Ammon's horn (tissue), 1 donor: ENCODE data around the gene PRX.
A peak's percentile ranks its signal among the peaks of the same experiment; 100 is the strongest.
"Not testable (repeated sequence)": the region's sequence is repeated elsewhere in the genome, so short reads cannot be mapped to it uniquely, and the experiment has no call there.

Experiments used
- DNase-seq: peaks from one replicate; pipeline ENCODE4 v3.0.0-alpha.2; 2016; ENCODE audit warnings: low spot score

PRX gene

GRCh38 chr19:40433391-40434216 lies 20.4 kb upstream of the PRX start:
- peak; percentile 89 for DNase-seq

GRCh38 chr19:40432760-40433159 lies 19.6 kb upstream of the PRX start:
- not testable (repeated sequence) for DNase-seq

- no peak for DNase-seq
Observed at GRCh38 chr19:40431698-40432097, 18.5 kb upstream of the PRX start.

- not testable (repeated sequence) for DNase-seq
Observed at GRCh38 chr19:40430242-40430641, 17.1 kb upstream of the PRX start.

- DNase-seq: not testable (repeated sequence)
Observed at GRCh38 chr19:40428197-40428596, 15.0 kb upstream of the PRX start.

- DNase-seq: peak; percentile 100
Observed at GRCh38 chr19:40425450-40426287, 12.5 kb upstream of the PRX start, which contains the start of gene SERTAD1. Gene SERTAD1 (minus strand): TSS chr19:40425992. CDS start chr19:40423546, 2,446 bp downstream.

- peak; percentile 35 for DNase-seq
Observed at GRCh38 chr19:40424637-40425449, 11.7 kb upstream of the PRX start.

GRCh38 chr19:40423938-40424337 lies 10.8 kb upstream of the PRX start:
- no peak for DNase-seq

- DNase-seq: no peak
Observed at GRCh38 chr19:40422748-40423566, 9.8 kb upstream of the PRX start.

- no peak for DNase-seq
Observed at GRCh38 chr19:40421993-40422747, 9.0 kb upstream of the PRX start.

GRCh38 chr19:40420766-40421765 lies 7.9 kb upstream of the PRX start:
- peak; percentile 91 for DNase-seq

GRCh38 chr19:40420451-40420765 lies 7.2 kb upstream of the PRX start:
- no peak for DNase-seq

GRCh38 chr19:40419780-40420179 lies 6.6 kb upstream of the PRX start:
- DNase-seq: no peak

GRCh38 chr19:40419066-40419612 lies 6.0 kb upstream of the PRX start:
- DNase-seq: no peak

- DNase-seq: no peak
Observed at GRCh38 chr19:40418040-40418439, 4.9 kb upstream of the PRX start.

- DNase-seq: no peak
Observed at GRCh38 chr19:40417643-40417981, 4.4 kb upstream of the PRX start.

- no peak for DNase-seq
Observed at GRCh38 chr19:40416918-40417642, 3.9 kb upstream of the PRX start.

GRCh38 chr19:40415768-40416167 lies 2.6 kb upstream of the PRX start:
- DNase-seq: no peak
